HEK293 (cell line): ENCODE data around the gene PLEKHG3.

Experiments used
- KLF10 ChIP-seq: fragments of 450-650 bp; IDR thresholded peaks from 2 replicates; pipeline ENCODE4 v1.5.1; 2018; ENCODE audit warnings: missing biosample characterization, mild to moderate bottlenecking, missing genetic modification characterization
- KLF16 ChIP-seq: fragments of 450-650 bp; formaldehyde crosslinking; IDR thresholded peaks from 2 replicates; pipeline ENCODE4 v1.5.1; 2017; ENCODE audit warnings: missing biosample characterization, missing genetic modification characterization
- KLF9 ChIP-seq: fragments of 450-650 bp; formaldehyde crosslinking; IDR thresholded peaks from 2 replicates; pipeline ENCODE4 v1.5.1; 2016; ENCODE audit warnings: missing biosample characterization, missing genetic modification characterization, low read depth
- MYNN ChIP-seq: fragments of 450-650 bp; formaldehyde crosslinking; IDR thresholded peaks from 2 replicates; pipeline ENCODE4 v1.5.1; 2016; ENCODE audit warnings: missing biosample characterization, missing genetic modification characterization, borderline replicate concordance
- REPIN1 ChIP-seq: fragments of 450-650 bp; formaldehyde crosslinking; IDR thresholded peaks from 2 replicates; pipeline ENCODE4 v1.5.1; 2017; ENCODE audit warnings: missing biosample characterization, missing genetic modification characterization, low read depth
- YY1 ChIP-seq: fragments of 450-650 bp; formaldehyde crosslinking; IDR thresholded peaks from 2 replicates; pipeline ENCODE4 v1.5.1; 2018; ENCODE audit warnings: missing biosample characterization, missing genetic modification characterization
- ZEB2 ChIP-seq: fragments of 450-650 bp; formaldehyde crosslinking; IDR thresholded peaks from 2 replicates; pipeline ENCODE4 v1.5.1; 2016; ENCODE audit warnings: missing biosample characterization, missing genetic modification characterization
- ZNF121 ChIP-seq: fragments of 450-650 bp; formaldehyde crosslinking; IDR thresholded peaks from 2 replicates; pipeline ENCODE4 v1.5.1; 2016; ENCODE audit warnings: missing biosample characterization, missing genetic modification characterization
- ZNF549 ChIP-seq: fragments of 450-650 bp; IDR thresholded peaks from 2 replicates; pipeline ENCODE4 v1.5.1; 2018; ENCODE audit warnings: missing biosample characterization, missing genetic modification characterization, mild to moderate bottlenecking, inconsistent platforms, moderate library complexity
- ZNF561 ChIP-seq: fragments of 450-650 bp; IDR thresholded peaks from 2 replicates; pipeline ENCODE4 v1.5.1; 2018; ENCODE audit warnings: missing biosample characterization, missing genetic modification characterization, borderline replicate concordance
- TF ChIP-seq, protein P1 (sequence below): fragments of 450-650 bp; formaldehyde crosslinking; IDR thresholded peaks from 2 replicates; pipeline ENCODE4 v1.5.1; 2016; ENCODE audit warnings: missing biosample characterization, missing genetic modification characterization
- TF ChIP-seq, protein P2 (sequence below): fragments of 450-650 bp; formaldehyde crosslinking; IDR thresholded peaks from 2 replicates; pipeline ENCODE4 v1.5.1; 2016; ENCODE audit warnings: missing biosample characterization, missing genetic modification characterization
- TF ChIP-seq, protein P3 (sequence below): fragments of 450-650 bp; IDR thresholded peaks from 2 replicates; pipeline ENCODE4 v1.5.1; 2018; ENCODE audit warnings: missing biosample characterization, missing genetic modification characterization
- TF ChIP-seq, protein P4 (sequence below): fragments of 450-650 bp; formaldehyde crosslinking; IDR thresholded peaks from 2 replicates; pipeline ENCODE4 v1.5.1; 2016; ENCODE audit warnings: missing biosample characterization, missing genetic modification characterization

DNA sequence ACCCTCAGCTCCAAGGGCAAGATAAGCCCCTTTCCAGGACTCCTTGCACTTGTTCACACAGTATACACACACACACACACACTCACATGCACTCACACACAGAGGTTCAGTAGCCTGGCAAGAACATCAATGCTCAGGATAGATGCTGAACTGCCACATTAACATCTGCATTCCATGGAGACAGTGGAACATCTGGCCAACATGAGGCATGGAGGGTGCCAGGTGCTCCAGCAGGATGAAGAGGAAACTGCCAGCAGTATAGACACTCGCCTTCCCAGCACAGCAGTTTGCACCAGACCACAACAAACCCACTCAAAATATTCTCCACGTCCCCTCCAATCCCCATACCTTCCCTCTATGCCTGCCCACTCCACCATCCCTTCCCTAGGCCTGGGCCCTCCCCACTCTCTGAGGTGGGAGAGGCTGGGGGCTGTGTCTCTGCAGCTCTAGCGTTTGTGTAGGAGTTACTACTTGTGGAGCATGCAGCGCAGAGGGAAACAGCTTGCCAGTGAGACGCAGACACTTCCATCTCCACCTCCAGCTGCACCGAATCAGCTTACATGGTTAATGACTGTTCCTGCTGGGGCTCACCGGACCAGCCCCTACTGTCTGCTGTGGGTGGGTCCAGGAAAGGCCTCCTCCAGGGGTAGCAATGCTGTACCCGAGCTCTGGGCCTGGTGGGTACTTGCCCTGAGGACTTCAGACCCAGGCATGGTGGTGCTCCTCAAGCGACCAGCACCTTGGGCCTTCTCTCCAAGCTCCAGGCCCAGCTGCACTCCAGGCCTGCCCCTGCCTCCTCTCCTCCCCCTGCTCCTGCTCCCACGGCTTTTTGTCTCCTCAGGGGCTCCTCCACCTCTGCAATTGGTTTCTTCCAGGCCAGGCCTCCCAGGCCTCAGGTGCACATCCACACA lies 18.6 kb upstream of the PLEKHG3 start:
- TF ChIP-seq YY1 (no peak), KLF16 (no peak), KLF9 (no peak), ZNF121 (tag by site-specific recombination) (no peak), REPIN1 (tag by site-specific recombination) (no peak), ZNF561 (tag by site-specific recombination) (no peak), ZNF549 (tag by site-specific recombination) (no peak), MYNN (tag by site-specific recombination) (no peak), KLF10 (no peak), ZEB2 (tag by site-specific recombination) (no peak)
- TF ChIP-seq, protein P1, sequence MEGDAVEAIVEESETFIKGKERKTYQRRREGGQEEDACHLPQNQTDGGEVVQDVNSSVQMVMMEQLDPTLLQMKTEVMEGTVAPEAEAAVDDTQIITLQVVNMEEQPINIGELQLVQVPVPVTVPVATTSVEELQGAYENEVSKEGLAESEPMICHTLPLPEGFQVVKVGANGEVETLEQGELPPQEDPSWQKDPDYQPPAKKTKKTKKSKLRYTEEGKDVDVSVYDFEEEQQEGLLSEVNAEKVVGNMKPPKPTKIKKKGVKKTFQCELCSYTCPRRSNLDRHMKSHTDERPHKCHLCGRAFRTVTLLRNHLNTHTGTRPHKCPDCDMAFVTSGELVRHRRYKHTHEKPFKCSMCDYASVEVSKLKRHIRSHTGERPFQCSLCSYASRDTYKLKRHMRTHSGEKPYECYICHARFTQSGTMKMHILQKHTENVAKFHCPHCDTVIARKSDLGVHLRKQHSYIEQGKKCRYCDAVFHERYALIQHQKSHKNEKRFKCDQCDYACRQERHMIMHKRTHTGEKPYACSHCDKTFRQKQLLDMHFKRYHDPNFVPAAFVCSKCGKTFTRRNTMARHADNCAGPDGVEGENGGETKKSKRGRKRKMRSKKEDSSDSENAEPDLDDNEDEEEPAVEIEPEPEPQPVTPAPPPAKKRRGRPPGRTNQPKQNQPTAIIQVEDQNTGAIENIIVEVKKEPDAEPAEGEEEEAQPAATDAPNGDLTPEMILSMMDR: no peak
- TF ChIP-seq, protein P2, sequence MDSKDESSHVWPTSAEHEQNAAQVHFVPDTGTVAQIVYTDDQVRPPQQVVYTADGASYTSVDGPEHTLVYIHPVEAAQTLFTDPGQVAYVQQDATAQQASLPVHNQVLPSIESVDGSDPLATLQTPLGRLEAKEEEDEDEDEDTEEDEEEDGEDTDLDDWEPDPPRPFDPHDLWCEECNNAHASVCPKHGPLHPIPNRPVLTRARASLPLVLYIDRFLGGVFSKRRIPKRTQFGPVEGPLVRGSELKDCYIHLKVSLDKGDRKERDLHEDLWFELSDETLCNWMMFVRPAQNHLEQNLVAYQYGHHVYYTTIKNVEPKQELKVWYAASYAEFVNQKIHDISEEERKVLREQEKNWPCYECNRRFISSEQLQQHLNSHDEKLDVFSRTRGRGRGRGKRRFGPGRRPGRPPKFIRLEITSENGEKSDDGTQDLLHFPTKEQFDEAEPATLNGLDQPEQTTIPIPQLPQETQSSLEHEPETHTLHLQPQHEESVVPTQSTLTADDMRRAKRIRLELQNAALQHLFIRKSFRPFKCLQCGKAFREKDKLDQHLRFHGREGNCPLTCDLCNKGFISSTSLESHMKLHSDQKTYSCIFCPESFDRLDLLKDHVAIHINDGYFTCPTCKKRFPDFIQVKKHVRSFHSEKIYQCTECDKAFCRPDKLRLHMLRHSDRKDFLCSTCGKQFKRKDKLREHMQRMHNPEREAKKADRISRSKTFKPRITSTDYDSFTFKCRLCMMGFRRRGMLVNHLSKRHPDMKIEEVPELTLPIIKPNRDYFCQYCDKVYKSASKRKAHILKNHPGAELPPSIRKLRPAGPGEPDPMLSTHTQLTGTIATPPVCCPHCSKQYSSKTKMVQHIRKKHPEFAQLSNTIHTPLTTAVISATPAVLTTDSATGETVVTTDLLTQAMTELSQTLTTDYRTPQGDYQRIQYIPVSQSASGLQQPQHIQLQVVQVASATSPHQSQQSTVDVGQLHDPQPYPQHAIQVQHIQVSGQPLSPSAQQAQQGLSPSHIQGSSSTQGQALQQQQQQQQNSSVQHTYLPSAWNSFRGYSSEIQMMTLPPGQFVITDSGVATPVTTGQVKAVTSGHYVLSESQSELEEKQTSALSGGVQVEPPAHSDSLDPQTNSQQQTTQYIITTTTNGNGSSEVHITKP: peak; percentile 66
- TF ChIP-seq, protein P3, sequence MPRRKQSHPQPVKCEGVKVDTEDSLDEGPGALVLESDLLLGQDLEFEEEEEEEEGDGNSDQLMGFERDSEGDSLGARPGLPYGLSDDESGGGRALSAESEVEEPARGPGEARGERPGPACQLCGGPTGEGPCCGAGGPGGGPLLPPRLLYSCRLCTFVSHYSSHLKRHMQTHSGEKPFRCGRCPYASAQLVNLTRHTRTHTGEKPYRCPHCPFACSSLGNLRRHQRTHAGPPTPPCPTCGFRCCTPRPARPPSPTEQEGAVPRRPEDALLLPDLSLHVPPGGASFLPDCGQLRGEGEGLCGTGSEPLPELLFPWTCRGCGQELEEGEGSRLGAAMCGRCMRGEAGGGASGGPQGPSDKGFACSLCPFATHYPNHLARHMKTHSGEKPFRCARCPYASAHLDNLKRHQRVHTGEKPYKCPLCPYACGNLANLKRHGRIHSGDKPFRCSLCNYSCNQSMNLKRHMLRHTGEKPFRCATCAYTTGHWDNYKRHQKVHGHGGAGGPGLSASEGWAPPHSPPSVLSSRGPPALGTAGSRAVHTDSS (tag by site-specific recombination): no peak
- TF ChIP-seq, protein P4, sequence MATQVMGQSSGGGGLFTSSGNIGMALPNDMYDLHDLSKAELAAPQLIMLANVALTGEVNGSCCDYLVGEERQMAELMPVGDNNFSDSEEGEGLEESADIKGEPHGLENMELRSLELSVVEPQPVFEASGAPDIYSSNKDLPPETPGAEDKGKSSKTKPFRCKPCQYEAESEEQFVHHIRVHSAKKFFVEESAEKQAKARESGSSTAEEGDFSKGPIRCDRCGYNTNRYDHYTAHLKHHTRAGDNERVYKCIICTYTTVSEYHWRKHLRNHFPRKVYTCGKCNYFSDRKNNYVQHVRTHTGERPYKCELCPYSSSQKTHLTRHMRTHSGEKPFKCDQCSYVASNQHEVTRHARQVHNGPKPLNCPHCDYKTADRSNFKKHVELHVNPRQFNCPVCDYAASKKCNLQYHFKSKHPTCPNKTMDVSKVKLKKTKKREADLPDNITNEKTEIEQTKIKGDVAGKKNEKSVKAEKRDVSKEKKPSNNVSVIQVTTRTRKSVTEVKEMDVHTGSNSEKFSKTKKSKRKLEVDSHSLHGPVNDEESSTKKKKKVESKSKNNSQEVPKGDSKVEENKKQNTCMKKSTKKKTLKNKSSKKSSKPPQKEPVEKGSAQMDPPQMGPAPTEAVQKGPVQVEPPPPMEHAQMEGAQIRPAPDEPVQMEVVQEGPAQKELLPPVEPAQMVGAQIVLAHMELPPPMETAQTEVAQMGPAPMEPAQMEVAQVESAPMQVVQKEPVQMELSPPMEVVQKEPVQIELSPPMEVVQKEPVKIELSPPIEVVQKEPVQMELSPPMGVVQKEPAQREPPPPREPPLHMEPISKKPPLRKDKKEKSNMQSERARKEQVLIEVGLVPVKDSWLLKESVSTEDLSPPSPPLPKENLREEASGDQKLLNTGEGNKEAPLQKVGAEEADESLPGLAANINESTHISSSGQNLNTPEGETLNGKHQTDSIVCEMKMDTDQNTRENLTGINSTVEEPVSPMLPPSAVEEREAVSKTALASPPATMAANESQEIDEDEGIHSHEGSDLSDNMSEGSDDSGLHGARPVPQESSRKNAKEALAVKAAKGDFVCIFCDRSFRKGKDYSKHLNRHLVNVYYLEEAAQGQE (tag by site-specific recombination): no peak
